MM.1S (cell line): Measurements from ENCODE around the gene FCSK.

Source experiments
- DNase-seq: peaks from one replicate; pipeline ENCODE4 v3.0.0-alpha.2; 2015
- H2AFZ ChIP-seq: fragments of 300-600 bp; sonication (generic); 2 replicates; pipeline ENCODE4 v1.6.0; 2016; ENCODE audit warnings: antibody characterized with exemption, low read length
- H3F3A ChIP-seq: fragments of 300-600 bp; sonication (generic); 2 replicates; pipeline ENCODE4 v1.6.1; 2016; ENCODE audit warnings: mild to moderate bottlenecking, antibody characterized with exemption, low read length, moderate library complexity, mixed read lengths; ENCODE audit not compliant: insufficient read depth
- H3K27ac ChIP-seq: fragments of 300-600 bp; sonication (generic); 2 replicates; pipeline ENCODE4 v1.5.1; 2016; ENCODE audit warnings: mild to moderate bottlenecking, low read length
- H3K27me3 ChIP-seq: fragments of 300-600 bp; sonication (generic); replicated peaks from 2 replicates; pipeline ENCODE4 v1.6.0; 2016; ENCODE audit warnings: low read length; ENCODE audit not compliant: insufficient read depth
- H3K36me3 ChIP-seq: fragments of 300-600 bp; sonication (generic); replicated peaks from 2 replicates; pipeline ENCODE4 v1.6.1; 2016; ENCODE audit warnings: mild to moderate bottlenecking, low read length, mixed read lengths; ENCODE audit not compliant: insufficient read depth
- H3K4me1 ChIP-seq: fragments of 300-600 bp; sonication (generic); 2 replicates; pipeline ENCODE4 v1.6.1; 2016; ENCODE audit warnings: low read length, mixed read lengths
- H3K4me2 ChIP-seq: fragments of 300-600 bp; sonication (generic); 2 replicates; pipeline ENCODE4 v1.6.0; 2016; ENCODE audit warnings: low read depth, low read length
- H3K4me3 ChIP-seq: fragments of 300-600 bp; sonication (generic); 2 replicates; pipeline ENCODE4 v1.5.1; 2016; ENCODE audit warnings: low read length, mixed read lengths
- H3K79me2 ChIP-seq: fragments of 300-600 bp; sonication (generic); 2 replicates; pipeline ENCODE4 v1.6.1; 2016; ENCODE audit warnings: mixed run types, low read length, mixed read lengths
- H3K9ac ChIP-seq: fragments of 300-600 bp; sonication (generic); 2 replicates; pipeline ENCODE4 v1.6.1; 2016; ENCODE audit warnings: low read length, mixed read lengths
- H3K9me2 ChIP-seq: fragments of 300-600 bp; sonication (generic); replicated peaks from 2 replicates; pipeline ENCODE4 v1.6.1; 2016; ENCODE audit warnings: mild to moderate bottlenecking, low read length, mixed read lengths; ENCODE audit not compliant: insufficient read depth
- H3K9me3 ChIP-seq: fragments of 300-600 bp; sonication (generic); replicated peaks from 2 replicates; pipeline ENCODE4 v1.6.1; 2016; ENCODE audit warnings: mild to moderate bottlenecking, low read length, mixed read lengths; ENCODE audit not compliant: insufficient read depth
- H4K20me1 ChIP-seq: fragments of 300-600 bp; sonication (generic); 2 replicates; pipeline ENCODE4 v1.6.1; 2016; ENCODE audit warnings: mild to moderate bottlenecking, low read length, moderate library complexity, mixed read lengths; ENCODE audit not compliant: insufficient read depth
- EZH2 ChIP-seq: fragments of 300-600 bp; sonication (generic); optimal IDR thresholded peaks from 2 replicates; pipeline ENCODE3; 2017; ENCODE audit warnings: low read depth, mild to moderate bottlenecking, antibody characterized with exemption, low read length, mixed read lengths
- EZH2phosphoT487 ChIP-seq: fragments of 300-600 bp; sonication (generic); IDR thresholded peaks from 2 replicates; pipeline ENCODE4 v1.6.1; 2018; ENCODE audit warnings: antibody characterized with exemption, low read length
- TF ChIP-seq, protein P1 (sequence below): fragments of 300-600 bp; sonication (generic); IDR thresholded peaks from 2 replicates; pipeline ENCODE4 v1.5.1; 2016; ENCODE audit warnings: antibody characterized with exemption, low read length, mixed read lengths

FCSK gene

DNA sequence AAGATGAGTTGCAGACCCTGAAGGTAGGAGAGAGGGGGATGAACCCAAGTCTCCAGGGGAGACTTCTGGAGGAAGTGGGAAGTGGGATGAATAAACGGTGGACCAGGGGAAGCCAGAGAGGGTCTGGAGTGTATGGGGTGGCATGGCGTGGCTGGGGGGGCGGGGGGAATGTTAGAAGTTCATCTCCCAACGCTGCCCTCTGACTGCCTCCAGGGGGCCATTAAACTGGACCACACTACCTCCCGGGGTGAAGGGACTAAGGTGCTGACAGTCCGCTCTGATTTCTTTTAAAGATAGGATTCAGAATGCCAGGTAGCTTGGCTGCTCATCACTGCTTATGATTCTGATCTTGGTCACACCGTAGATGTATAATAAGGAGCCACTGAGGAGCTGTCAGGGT, 36.7 kb upstream of the FCSK start:
- H3K27ac ChIP-seq, result peak overlapping the region; percentile 83
- no peak for DNase-seq
- H3K9me3 ChIP-seq, result no peaks in the 10 kb centered on the region
- H3K36me3 ChIP-seq, result no peaks in the 10 kb centered on the region
- peak overlapping the region; percentile 29; the same call in 1 of the 2 replicates for H3K9ac ChIP-seq
- H2AFZ ChIP-seq, result no peak overlapping the region
- no peaks in the 10 kb centered on the region for H3K27me3 ChIP-seq
- H3K9me2 ChIP-seq, result no peaks in the 10 kb centered on the region
- no peaks in the 10 kb centered on the region for H4K20me1 ChIP-seq
- H3K79me2 ChIP-seq, result peaks cover 30% of the 10 kb centered on the region; the same call in 1 of the 2 replicates
- 0 out of 2 replicates have a peak overlapping the region, but pooled peaks have one; percentile 31 for H3K4me2 ChIP-seq
- peaks cover 7% of the 10 kb centered on the region; the same call in 1 of the 2 replicates for H3F3A ChIP-seq
- H3K4me3 ChIP-seq, result no peak overlapping the region
- TF ChIP-seq EZH2phosphoT487, result no peak
- TF ChIP-seq, protein P1, sequence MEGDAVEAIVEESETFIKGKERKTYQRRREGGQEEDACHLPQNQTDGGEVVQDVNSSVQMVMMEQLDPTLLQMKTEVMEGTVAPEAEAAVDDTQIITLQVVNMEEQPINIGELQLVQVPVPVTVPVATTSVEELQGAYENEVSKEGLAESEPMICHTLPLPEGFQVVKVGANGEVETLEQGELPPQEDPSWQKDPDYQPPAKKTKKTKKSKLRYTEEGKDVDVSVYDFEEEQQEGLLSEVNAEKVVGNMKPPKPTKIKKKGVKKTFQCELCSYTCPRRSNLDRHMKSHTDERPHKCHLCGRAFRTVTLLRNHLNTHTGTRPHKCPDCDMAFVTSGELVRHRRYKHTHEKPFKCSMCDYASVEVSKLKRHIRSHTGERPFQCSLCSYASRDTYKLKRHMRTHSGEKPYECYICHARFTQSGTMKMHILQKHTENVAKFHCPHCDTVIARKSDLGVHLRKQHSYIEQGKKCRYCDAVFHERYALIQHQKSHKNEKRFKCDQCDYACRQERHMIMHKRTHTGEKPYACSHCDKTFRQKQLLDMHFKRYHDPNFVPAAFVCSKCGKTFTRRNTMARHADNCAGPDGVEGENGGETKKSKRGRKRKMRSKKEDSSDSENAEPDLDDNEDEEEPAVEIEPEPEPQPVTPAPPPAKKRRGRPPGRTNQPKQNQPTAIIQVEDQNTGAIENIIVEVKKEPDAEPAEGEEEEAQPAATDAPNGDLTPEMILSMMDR, result no peak
- no peak for TF ChIP-seq EZH2
- H3K4me1 ChIP-seq, result peaks cover 25% of the 10 kb centered on the region

DNA sequence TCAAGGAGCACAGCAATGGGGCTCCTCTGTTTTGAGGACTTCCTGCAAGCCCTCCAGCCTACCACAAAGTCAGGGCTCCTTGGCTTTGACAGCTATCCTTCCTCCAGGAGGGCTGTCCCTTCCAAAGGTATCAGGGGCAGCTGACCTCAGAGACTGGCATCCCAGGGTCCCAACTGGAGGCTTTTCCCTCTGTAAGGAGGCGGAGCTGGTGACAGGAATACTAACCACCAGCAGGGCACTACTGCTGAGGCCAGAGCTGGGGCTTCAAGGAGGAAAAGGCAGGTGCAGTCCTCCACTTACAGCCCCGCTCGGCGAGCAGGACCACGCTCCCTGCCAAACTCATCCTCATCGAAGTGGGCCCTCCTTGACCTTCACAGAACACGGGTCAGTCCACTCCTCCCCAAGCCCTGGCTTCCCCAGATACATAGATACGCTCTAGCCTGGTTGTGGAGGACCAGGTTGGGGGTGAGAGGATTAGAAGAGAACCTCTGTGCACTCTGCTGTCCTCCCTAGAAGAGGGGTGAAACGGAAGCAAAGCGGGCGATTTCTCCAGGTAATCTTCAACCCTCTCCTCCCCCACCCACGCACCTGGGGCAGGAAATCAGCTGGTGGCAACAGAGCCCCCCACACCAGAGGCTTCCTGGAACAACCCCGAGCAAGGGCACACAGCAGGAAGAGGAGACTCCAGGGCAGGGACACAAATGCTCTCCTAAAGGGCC, 36.0 kb upstream of the FCSK start:
- H3K4me2 ChIP-seq, result no peak overlapping the region
- peak overlapping the region; percentile 83; the same call in 1 of the 2 replicates for H3K27ac ChIP-seq
- H3K79me2 ChIP-seq, result peaks cover 30% of the 10 kb centered on the region; the same call in 1 of the 2 replicates
- DNase-seq, result no peak
- H3K4me1 ChIP-seq, result peaks cover 25% of the 10 kb centered on the region
- H2AFZ ChIP-seq, result no peak overlapping the region
- H3K9me3 ChIP-seq, result no peaks in the 10 kb centered on the region
- no peaks in the 10 kb centered on the region for H4K20me1 ChIP-seq
- H3K36me3 ChIP-seq, result no peaks in the 10 kb centered on the region
- no peaks in the 10 kb centered on the region for H3K9me2 ChIP-seq
- no peak for TF ChIP-seq EZH2
- TF ChIP-seq, protein P1, result no peak
- no peak for TF ChIP-seq EZH2phosphoT487
- no peaks in the 10 kb centered on the region for H3K27me3 ChIP-seq
- H3K4me3 ChIP-seq, result no peak overlapping the region
- peaks cover 7% of the 10 kb centered on the region; the same call in 1 of the 2 replicates for H3F3A ChIP-seq
- H3K9ac ChIP-seq, result no peak overlapping the region

DNA sequence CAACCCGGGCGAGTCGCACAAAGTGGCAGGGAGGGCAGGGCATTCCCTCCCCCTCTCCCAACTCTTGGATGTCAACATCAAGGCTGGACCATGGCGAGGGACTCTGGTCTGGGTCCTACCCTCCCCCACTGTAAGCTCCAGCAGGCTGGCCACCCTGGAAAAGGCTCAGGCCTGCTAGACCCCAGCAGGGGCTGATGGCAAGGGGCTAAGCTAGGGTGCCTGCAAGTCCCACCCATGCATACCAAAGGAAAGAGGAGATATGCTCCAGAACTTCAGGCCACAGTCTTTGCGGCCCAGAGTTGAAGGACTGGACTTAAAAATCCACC, 35.4 kb upstream of the FCSK start:
- Histone ChIP-seq H3K79me2 (peaks cover 30% of the 10 kb centered on the region; the same call in 1 of the 2 replicates), H3F3A (peaks cover 7% of the 10 kb centered on the region; the same call in 1 of the 2 replicates), H3K4me3 (no peak overlapping the region), H3K27me3 (no peaks in the 10 kb centered on the region), H2AFZ (no peak overlapping the region), H3K4me2 (no peak overlapping the region), H3K9me2 (no peaks in the 10 kb centered on the region), H3K36me3 (no peaks in the 10 kb centered on the region), H3K9me3 (no peaks in the 10 kb centered on the region), H4K20me1 (no peaks in the 10 kb centered on the region), H3K4me1 (peaks cover 25% of the 10 kb centered on the region), H3K9ac (no peak overlapping the region), H3K27ac (no peak overlapping the region)
- TF ChIP-seq EZH2 (no peak), EZH2phosphoT487 (no peak)
- TF ChIP-seq, protein P1, result no peak
- no peak for DNase-seq
